Transverse colon (tissue), 4 donors: ENCODE data around the gene ATP1A3.

Source experiments
- EP300 ChIP-seq: sonication (generic); formaldehyde crosslinking; IDR thresholded peaks from one replicate; pipeline ENCODE4 v1.6.1; 2017; ENCODE audit warnings: antibody characterized with exemption, low read depth
- POLR2A ChIP-seq: fragments of 450-650 bp; IDR thresholded peaks from one replicate; pipeline ENCODE4 v1.6.1; 2016; ENCODE audit warnings: antibody characterized with exemption, mild to moderate bottlenecking, moderate library complexity
- POLR2AphosphoS5 ChIP-seq, 3 donors: sonication (generic); formaldehyde crosslinking; IDR thresholded peaks; one replicate each; pipeline ENCODE4 v1.6.1; 2016; ENCODE audit warnings: antibody characterized with exemption in 3 of 3
- TF ChIP-seq, protein P1 (sequence below), 5 experiments: fragments of 200-600 bp in 3 of 5; fragments of 450-650 bp in 2 of 5; sonication (generic) in 3 of 5; IDR thresholded peaks; 1 replicate in 2 of 5; 2 replicates in 3 of 5; pipeline ENCODE4 v1.5.1; 2016 to 2017; ENCODE audit warnings: antibody characterized with exemption in 5 of 5, inconsistent platforms in 3 of 5, mild to moderate bottlenecking in 2 of 5, moderate library complexity in 1 of 5

DNA sequence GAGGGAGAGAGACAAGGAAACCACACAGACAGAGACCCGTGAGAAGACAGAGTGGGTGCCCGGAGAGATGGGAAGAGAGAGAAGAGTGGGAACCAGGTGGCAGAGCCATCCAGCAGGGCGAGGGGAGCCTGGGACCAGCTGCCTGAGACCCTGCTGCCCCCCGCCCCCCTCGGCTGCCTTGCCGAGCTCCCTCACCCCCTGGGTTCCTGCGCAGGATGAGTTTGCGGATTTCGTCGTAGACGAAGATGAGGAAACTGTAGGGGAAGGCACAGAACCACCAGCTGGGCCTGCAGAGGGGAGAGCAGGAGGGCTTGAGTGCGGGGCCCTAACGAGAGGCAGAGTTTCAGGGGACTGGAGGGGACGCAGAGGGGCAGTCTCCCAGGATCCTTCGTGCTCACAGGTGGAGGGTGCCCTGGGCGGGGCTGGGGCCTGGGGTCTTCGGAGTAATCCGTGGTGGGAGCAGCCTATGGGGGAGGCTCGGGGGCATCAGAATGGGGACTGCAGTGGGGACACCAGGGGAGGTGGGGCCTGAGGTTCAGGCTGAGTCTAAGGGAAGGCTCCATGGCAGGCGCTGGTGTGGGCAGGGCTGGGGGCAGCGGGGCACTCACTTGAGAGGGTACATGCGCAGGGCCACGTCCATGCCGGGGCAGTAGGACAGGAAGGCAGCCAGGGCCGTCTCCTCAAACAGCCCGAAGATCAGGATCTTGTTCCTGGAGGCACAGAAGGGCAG lies 26.8 kb downstream of the ATP1A3 start:
- TF ChIP-seq, protein P1, sequence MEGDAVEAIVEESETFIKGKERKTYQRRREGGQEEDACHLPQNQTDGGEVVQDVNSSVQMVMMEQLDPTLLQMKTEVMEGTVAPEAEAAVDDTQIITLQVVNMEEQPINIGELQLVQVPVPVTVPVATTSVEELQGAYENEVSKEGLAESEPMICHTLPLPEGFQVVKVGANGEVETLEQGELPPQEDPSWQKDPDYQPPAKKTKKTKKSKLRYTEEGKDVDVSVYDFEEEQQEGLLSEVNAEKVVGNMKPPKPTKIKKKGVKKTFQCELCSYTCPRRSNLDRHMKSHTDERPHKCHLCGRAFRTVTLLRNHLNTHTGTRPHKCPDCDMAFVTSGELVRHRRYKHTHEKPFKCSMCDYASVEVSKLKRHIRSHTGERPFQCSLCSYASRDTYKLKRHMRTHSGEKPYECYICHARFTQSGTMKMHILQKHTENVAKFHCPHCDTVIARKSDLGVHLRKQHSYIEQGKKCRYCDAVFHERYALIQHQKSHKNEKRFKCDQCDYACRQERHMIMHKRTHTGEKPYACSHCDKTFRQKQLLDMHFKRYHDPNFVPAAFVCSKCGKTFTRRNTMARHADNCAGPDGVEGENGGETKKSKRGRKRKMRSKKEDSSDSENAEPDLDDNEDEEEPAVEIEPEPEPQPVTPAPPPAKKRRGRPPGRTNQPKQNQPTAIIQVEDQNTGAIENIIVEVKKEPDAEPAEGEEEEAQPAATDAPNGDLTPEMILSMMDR (IDR thresholded peaks at IDR 0.05): no peak
- no peak for TF ChIP-seq EP300
- TF ChIP-seq POLR2A: no peak
- TF ChIP-seq POLR2AphosphoS5 (IDR thresholded peaks at IDR 0.05): no peak
